GM21619 (cell line): ENCODE results near the gene FBXO41.
A peak's percentile ranks its signal among the peaks of the same experiment; 100 is the strongest.

Experiments
- ATAC-seq: cut with Tn5 transposase; IDR thresholded peaks from one replicate; pipeline ENCODE4 v1.9.1; 2021; ENCODE audit not compliant: unreplicated experiment

FBXO41 gene

DNA sequence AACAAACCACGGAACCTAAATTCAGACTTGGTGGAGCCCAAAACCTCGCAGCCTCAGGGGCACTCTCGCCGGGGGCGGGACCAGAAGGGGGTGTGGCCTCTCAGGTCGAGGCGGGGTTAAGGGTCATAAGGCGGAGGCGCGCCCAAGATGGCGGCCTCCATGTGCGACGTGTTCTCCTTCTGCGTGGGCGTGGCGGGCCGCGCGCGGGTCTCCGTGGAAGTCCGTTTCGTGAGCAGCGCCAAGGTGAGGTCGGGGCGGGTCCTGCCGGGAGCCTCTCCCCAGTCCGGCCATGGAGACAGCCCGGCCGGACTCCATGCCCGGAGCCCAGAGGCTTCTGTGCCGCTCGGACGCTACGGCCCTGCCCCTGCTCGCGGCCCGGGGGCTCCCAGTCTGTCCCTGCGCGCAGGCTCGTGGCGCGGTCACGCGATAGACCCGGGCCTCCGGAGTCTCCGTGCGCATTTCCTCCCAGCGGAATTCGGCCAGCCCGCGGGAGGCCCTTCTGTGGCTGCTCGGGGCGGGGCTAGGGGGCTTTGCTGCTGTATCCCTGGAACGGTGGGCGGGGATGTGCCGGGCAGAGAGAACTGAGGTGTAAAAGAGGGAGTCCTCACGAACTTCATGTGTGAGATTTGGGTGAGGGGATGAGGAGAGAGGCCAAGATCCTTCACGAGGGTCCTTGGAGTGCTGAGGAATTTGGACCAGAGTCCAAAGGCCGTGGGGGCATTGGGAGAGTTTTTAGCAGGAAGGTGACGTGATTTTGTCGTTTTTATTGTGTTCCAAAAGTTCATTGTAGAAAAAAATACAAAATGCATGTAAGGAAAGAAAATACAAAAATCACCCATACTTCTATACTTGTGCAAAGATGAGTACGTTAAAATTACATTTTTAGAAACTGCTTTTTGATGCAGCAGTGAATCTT, 69.9 kb downstream of the FBXO41 start, which contains the start of gene SMYD5:
TSS of gene SMYD5 (plus strand) at position 126 of the 916 bp plus-strand sequence. CDS start at position 148, 22 bp downstream.
- peak; percentile 91 for ATAC-seq

DNA sequence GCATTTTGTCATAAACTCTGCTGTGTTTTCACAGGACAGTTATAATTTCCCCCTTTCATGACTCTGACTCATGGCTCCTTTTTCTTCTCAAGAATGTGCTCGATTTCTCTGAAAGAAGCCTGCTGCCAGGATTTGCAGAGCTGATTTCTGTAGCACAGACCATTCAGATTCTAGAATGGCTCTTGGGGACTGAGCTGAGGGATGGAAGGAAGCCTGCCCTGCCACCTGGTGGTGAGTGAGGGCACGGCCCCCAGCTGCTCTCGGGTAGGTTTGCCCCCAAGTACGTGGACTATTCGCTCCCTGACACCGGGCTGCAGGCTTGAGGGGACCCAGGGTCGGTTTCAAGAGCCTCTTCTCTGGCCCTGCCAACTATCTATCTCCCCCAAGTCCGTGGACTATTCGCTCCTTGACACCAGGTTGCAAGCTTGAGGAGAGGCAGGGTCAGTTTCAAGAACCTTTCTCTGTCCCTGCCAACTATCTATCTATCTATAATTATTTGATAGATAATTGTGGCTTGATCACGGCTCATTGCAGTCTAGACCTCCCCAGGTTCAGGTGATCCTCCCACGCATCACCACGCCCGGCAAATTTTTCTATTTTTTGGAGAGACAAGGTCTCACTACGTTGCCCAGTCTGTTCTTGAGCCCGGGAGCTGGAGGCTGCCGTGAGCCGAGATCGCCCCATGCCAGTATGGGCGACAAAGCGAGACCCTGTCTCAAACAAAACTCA, 71.7 kb downstream of the FBXO41 start:
- peak; percentile 68 for ATAC-seq

GRCh38 chr2:73212098-73212447, 72.2 kb downstream of the FBXO41 start:
- ATAC-seq, result no peak

DNA sequence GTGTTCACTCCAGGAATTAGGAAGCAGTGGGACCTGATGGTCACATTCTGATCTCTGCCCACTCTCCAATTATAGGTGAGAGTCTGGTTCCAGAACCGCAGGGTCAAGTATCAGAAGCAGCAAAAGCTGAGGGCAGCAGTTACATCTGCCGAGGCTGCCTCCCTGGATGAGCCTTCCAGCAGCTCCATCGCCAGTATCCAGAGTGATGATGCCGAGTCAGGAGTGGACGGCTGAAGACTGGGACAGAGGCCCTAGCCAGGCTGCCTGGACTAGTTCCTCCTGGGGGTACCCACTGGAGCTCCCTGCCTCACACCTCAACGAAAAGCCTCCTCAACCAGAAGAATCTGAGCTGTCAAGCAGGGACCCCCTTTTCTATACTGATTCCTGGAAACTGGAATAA, 73.6 kb downstream of the FBXO41 start:
- ATAC-seq, result no peak

DNA sequence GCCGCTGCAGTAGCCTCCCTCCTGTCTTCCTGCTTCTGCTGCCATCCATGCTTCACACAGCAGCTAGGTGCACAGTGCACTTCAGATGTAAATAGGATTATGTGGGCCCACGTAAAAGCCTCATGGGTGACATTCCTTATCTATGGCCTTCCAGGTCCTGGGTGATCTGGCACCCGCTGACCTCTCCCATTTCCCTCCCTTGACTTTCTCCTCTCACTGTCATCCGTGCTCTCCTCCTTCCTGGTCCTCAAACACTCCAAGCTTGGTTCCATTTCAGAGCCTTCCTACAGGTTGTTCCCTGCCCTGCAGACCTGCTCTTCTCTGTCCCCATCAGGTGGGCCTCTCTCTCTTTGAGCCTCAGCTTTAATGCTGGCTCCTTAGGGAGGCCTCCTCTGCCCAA, 74.3 kb downstream of the FBXO41 start:
- ATAC-seq, result no peak

DNA sequence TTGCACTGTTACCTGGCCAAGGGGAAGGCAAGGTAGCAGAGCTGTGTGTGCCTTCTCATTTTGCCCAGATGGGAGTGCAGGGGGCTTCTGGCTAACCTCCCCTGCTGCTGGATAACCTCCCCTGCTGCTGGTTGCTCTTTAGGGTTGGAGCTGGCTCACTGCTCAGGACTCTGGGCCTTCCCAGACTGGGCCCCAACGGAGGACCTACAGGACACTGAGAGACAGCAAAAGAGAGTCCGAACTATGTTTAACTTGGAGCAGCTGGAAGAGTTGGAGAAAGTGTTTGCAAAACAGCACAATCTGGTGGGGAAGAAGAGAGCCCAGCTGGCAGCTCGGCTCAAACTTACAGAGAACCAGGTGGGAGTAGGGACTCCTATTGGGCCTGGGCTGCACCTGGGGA, 76.0 kb downstream of the FBXO41 start:
- ATAC-seq, result no peak

- no peak for ATAC-seq
Measured at GRCh38 chr2:73205611-73206010, 78.7 kb downstream of the FBXO41 start.
